NCI-H146 (cell line): ENCODE data around the gene TGFBR2.

Experiments
- DNase-seq: peaks from one replicate; lab custom pipeline; 2025; lab: John Stamatoyannopoulos, UW

Gene TGFBR2

DNA sequence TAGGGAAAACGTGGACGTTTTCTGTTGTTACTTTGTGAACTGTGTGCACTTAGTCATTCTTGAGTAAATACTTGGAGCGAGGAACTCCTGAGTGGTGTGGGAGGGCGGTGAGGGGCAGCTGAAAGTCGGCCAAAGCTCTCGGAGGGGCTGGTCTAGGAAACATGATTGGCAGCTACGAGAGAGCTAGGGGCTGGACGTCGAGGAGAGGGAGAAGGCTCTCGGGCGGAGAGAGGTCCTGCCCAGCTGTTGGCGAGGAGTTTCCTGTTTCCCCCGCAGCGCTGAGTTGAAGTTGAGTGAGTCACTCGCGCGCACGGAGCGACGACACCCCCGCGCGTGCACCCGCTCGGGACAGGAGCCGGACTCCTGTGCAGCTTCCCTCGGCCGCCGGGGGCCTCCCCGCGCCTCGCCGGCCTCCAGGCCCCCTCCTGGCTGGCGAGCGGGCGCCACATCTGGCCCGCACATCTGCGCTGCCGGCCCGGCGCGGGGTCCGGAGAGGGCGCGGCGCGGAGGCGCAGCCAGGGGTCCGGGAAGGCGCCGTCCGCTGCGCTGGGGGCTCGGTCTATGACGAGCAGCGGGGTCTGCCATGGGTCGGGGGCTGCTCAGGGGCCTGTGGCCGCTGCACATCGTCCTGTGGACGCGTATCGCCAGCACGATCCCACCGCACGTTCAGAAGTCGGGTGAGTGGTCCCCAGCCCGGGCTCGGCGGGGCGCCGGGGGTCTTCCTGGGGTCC, at the start of gene TGFBR2:
TGFBR2 (plus strand) TSS at position 301 of the 731 bp plus-strand sequence; CDS start at position 584, 283 bp downstream.
- DNase-seq: peak; percentile 80

DNA sequence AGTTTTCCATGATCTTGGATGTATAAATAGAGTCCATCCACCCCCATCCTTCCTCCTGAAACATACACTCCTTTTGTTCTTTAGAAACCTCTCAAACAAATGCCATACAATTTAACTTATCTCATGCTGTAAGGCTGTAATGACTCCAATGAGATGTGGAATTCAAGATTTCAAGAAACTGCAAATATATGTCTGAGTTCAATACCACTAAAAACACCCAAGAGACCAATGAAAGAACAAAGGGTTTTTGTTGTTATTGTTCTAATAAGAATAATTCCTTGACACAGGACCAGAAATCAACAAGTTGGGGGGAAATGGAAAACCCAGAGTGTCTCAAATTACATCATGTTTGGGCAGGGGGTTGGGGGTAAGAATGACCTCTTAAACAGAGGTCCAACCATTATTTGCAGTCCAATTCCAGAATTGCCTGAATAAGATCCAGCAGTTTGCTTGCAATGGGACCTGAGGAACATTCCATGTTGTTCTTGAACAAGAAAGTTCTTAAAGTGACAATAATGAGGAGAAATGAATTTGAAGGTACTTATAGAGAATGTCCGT, 48.6 kb upstream of the TGFBR2 start:
- DNase-seq: no peak

DNA sequence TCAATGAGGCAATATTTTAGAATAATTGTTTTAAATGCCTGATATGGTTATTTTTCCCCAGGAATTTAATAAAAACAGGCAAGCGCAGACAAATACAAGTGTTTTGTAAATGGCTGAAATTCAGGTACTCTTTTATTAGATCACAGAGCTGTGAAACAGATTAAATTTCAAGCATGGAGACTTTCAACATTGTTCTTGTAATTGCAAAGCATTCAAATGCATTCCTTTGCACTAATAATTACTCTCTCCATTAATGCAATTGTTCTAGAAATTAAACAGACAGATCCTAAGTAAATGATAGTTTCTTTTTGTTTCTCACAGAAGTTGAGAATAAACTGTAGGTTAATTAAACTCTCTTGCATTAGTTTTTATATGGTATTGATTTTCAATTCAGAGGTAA, 42.4 kb upstream of the TGFBR2 start:
- no peak for DNase-seq

DNA sequence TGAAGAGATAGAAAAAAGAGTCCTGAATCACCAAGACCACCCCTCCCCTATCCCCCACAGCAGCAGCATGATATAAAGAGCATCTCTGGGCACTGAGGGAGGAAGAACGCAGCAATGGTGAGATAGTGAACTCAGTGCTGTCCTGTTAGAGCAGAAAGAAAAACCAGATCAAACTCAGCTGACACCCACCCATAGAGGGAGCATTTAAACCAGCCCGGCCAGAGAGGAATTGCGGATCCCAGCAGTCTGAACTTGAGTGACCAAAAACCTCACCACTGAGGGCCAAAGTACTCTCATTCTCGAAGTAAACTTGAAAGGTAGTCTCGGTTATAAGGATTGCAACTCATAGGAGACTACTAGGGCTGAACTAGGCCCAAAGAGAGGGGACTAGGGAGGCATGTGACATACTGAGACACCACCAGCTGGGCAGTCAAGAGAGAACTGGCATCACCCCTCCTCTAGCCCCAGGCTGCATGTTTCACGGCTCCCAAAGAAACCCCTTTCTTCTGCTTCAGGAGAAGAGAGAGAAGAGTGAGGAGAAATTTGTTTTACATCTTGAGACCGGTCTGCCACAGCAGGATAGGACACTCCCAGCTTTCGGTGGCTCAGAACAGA, 39.2 kb upstream of the TGFBR2 start:
- DNase-seq: no peak

DNA sequence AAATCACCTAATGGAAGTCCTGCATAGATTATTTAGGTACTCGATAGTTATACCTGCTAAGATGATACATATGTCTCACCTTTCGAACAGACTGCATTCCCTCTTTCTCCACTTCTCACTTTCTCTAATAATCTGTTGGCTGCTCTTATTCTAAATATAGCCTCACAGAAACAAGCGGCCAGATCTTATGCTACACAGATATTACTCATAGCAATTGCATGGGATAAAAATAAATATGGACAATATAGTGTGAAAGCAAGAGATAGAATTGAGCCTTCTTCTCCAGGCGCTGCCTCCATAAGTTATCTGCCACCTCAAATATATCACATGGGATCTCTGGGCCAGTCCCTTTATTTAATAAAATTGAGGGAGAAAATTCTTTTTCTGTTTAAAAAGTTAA, 29.5 kb upstream of the TGFBR2 start:
- no peak for DNase-seq

DNA sequence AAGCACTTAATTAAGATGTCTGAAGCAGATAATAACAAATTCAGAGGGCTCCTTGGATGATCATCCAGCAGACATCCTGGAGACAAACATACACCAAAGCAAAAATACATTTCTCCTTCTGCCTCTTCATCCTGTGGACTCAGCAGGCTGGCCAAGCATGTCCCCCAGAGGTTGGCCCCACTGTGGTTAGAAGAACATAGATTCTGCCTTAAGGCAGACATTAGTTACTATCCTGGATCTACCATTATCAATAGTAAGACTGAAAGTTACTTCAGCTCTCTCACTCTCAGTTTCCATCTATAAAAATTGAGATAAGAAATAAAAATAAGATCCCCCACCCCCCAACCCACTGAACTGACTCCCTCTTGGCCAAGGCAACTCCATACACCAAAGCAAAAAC, 28.6 kb upstream of the TGFBR2 start:
- no peak for DNase-seq

DNA sequence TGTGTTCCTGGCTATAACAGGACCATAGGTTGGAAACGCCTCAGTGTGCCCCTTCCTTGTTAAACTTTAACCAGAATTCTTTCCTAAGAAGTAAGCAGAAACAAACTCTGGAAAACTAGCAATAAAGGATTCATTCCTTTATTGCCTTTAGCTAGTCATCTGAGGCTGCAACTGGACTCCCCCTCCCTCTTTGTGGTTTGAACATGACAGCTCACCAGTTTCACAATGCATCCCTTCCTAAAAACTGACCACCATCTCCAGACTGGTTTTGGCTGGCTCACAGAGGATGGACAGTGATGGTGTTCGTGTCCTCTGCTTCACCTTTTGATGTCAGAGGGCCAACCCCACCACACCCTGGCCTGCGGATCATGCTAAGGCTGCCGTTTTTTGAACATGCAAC, 27.9 kb upstream of the TGFBR2 start:
- DNase-seq: no peak

DNA sequence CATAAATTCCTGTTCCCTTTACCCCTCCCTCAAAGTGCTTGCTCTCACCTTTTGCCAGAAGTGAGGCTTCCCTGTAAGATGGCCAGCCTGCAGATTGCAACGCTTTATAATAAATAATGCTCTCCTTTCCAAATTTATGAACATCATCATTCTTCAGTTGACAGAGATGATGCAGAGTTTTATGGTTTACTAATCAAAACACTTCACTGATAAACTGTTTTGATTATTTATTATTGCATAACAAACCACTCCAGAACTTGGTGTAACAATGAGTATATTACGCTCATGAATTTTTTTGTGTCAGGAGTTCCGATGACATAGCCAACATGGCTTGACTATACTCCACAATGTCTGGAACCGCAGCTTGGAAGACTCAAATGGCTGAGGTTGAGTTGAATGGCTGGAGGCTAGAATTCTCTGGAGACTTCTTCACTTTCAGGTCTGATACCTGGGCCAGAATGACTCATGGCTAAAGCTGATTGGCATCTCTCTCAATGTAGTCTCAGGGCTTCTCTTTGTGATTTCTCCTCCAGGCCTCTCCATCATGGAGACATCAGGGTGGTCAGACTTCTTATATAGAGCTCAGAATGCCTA, 27.3 kb upstream of the TGFBR2 start:
- DNase-seq: no peak

DNA sequence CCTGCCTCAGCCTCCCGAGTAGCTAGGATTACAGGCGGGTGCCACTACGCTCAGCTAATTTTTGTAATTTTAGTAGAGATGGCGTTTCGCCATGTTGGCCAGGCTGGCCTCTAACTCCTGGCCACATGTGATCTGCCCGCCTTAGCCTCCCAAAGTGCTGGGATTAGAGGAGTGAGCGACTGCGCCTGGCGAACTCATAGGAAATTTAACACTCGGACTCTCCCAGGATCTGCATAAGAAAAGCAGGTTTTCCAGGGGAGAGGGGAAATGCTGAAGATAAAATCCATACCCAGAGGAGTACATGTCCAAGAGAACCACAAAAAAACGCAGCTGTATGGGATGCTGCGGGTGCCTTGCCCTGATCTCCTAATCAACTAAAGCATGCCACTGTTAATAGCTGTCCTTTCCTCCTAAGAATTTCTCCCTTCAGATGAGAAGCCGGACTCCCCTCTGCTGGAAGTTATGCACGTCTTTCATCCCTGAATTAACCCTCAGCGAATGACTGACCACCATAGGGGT, 25.3 kb upstream of the TGFBR2 start:
- DNase-seq: no peak

DNA sequence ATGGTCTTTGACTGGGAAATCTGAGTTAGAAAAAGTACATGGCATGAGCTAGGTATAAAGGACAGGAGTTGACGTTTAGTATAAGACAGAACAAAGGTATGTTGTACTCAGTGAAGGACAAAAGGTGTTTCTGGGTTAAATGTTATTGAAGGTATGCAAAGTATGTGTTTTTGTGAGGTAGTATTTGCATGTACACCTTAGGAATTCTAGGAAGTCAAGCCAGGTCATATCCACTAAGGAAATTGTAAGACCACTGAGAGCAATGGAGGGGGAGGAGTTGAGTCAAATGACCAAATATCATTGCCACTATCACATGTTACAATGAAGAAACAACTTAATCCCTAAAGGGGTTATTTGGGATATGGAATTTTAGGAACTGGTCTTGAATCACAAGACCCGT, 24.4 kb upstream of the TGFBR2 start:
- DNase-seq: no peak

DNA sequence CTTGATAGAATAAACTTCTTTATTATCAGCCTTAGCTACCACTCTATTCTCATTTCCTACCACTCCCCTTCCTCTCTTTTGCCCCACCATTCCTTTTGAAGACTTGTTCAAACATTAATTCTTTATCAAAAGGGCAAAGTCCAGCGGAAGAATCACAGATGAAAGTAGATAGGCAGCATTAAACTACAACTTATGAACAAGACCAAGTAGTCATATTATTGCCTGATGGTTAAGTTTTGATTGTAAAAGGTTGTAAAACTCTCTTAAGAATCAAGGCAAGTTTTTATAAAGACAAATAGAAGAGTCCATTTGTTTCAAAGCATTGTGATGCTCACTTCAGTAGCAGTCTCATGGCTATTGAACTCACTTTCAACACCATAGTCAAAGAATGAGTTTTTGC, 22.4 kb upstream of the TGFBR2 start:
- DNase-seq: no peak

DNA sequence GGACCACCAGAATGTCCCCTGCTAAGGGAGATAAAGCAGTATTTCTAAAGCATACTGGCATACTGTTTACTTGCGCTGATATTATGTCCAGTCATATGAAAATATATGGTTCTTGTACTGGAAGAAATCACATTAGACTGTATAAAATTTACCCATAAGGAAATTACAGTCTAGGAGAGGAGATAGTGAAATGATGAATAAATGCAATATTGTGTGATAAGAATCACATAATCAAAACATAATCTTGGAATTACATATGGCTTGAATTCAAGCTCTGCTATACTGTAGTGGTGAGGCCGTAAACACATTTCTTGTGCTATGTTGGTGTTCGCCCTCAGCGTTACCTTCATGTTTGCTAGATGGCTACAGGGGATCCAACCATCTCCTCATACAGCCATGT, 20.7 kb upstream of the TGFBR2 start:
- no peak for DNase-seq

DNA sequence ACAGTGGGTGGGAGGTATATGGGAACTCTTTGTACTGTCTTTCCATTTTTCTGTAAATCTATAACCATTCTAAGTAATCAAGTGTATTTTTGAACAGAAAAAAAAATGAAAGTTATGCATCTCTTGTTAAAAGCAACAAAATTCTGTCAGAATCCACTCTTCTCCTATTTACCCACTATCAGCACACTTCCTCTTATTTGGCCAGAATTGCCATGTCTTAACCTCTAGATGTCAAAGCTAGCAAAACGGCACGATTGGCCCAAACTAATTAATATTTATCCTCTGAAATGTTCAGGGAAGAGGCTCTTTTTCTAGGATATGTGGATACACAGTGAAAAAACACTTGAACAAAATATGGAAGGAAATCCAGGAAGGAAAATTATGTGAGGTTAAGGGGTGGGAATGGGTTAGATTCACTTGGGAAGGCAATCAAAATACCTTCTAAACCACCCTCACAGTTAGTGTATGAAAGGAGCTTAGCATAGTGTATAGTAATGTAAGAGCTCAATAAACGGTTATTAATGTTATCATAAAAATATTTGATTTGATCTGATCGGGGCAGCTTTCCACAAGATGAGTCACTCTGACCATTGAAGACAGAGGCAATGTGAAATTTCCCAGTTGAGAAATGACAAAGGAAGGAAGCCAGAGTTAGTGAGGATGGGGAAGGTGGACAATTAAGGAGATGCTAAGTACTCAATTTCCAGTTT, 20.1 kb upstream of the TGFBR2 start:
- no peak for DNase-seq

DNA sequence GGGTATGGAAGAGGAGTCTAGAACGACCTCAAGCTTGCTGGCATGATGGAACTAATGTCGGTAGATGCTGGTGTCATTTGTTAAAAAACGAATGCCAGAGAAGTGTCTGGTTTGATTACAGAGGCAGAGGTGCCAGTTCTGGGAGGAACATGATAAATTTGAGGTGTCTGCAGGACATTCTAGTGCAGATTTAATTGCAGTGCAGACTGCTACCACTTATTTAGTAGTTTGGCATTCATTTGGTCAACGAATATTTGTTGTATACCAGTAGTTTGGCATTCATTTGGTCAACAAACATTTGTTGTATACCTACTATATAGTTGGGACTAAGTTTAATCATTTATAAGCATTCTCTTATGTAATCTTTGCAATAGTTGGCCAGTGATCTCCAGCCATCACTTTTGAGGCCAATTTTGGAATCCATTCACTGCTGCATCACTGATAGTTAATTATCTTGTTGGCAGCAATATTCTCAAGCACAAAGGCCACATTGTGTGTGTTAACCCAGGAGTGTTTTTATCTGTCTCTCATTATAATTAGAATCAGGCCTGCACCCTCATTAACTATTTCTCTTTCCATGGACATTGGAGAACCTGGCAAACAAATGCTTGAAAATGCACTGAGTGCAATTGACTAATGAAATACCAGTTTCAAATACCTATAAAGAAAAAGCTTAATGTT, 19.5 kb upstream of the TGFBR2 start:
- DNase-seq: no peak

DNA sequence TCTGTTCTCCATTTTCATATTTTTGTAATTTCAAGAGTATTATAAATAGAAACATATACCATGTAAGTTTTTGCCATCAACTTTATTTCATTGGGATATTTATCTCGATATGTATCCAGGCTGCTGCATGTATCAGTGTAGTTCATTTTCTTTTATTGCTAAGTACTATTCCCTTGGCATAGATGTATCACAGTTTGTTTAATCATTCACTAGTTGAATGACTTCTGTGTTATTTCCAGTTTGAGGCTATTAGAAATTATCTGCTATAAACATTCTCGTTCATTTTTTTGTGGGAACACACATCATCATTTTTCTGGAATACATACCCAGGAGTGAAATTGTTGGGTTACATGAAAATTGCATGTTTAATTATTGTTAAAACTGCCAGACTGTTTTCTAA, 18.5 kb upstream of the TGFBR2 start:
- no peak for DNase-seq

DNA sequence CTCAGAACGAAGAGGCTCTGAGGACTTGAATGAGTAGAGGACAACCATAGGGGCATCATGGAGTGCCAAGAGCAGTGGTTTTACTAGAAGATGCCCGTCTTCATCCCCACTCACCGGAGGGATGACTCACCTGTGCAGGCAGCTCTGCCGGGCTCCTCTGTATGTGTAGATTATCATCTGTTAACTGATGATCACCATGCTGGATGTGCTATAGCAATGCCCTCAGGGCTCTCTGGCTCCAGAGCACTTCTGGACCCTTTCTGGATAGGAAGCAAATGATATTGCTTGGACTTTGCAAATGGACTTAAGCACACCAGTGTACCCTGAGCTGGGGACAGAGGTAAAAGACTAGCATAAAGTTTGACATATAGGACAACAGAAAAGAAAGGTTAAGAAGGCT, 10.2 kb upstream of the TGFBR2 start:
- DNase-seq: no peak

DNA sequence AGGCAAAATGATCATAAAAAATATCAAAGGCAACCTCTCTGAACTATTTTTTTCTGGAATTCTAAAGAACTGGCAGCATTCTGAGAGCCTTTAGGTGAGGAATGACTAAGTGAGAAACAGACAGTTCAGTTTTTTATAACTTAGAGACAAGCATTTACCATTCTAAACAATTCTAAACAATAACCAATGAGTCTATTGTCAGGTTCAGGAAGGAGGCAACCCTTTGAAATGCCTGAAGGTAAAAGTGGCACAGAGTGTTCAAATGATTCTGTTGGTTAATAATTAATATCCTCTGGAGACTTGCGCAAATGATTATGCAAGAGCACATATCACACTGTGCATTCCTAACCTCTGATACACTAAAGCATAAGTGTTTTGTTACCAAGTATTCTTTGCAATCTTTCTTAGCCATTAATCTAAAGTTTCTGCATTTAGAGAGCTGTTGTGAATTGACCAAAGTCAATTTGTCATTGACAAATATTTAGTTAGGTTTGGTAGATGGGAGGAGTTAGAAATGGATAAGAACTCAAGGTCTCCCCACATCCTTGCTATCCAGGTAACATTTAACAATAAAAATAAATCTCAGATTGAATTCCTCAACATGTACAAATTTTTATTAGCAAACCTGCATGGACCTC, 9.2 kb upstream of the TGFBR2 start:
- DNase-seq: no peak

DNA sequence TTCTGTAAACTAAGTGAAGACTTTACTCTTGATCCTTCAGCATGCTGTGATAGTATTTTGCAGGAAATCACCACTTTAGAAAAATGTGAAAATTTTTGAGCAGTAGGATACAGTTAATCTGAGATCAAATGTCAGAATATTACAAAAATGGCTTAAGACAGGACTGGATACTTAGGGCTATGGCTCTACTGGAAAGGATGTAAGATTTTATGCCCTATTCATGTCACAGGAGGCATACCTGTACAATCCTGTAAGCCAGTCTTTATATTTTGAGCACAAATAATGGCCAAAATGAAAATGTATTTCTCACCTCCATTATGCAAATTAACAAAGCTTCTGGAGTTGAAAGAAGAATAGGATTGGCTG, 8.6 kb upstream of the TGFBR2 start:
- DNase-seq: no peak

DNA sequence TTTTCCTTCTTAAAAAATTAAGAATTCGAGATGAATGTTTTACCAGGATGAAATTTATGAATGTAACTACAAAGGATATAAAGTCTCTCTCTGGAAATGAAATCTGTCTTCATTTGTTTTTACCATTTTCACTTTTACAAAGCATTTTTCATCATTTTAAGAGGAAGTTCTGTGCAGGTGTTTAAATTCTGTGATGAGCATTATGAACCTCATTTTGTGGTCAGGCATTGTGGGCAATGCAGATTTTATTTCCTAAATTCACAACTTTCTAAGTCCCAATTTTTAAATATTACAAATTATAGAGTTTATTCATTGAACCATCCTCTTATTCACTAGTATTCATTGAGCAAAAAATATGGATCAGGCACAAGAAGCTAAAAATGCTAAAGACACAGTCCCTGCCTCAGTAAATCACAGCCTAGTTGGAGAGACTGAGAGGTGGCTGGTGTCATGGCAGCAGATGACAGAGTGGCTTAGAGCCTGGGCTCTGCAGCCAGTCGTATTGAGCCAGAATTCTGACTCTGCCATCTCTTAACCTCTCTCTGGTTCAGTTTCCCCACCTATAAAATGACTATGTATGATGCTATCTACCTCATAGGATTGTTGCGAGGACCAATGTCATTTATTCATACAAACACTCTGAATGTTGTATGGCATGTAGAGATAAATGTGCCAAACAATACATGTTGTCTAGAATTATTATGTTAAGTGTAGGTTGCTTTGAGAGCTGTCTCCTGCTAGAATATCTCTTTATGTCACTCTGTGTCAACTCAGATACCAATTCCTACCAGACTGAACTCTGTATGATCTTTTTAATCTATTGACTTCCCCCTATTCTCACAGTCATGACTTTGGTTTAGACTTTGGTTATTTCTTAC, 7.5 kb upstream of the TGFBR2 start:
- no peak for DNase-seq

DNA sequence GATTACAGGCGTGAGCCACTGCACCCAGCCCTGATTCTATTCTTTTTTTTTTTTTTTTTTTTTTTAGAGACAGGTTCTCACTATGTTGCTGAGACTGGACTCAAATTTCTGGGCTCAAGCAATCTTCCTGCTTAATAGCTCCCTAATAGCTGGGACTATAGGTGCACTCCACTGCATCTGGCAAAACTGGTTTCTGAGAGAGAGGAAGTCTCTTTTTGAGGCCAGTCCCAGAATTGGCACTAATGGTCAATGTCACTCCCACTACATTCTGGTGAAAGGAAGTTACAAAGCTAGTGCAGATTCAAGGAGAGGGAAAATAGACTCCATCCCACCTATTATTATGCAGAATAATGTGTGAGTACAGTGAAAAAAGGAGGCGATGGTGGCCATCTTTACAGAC, 5.8 kb upstream of the TGFBR2 start:
- no peak for DNase-seq
